ENCODE data around the gene CIAPIN1. TPM values are rescaled to one million over a fixed set of nuclear protein-coding genes. Genes with fewer than 3 reads are reported as not detected.

CIAPIN1 gene
- total RNA-seq, 3 donors from 2014 or later, result 43.2 to 63.7 (median 53.8) TPM

DNA sequence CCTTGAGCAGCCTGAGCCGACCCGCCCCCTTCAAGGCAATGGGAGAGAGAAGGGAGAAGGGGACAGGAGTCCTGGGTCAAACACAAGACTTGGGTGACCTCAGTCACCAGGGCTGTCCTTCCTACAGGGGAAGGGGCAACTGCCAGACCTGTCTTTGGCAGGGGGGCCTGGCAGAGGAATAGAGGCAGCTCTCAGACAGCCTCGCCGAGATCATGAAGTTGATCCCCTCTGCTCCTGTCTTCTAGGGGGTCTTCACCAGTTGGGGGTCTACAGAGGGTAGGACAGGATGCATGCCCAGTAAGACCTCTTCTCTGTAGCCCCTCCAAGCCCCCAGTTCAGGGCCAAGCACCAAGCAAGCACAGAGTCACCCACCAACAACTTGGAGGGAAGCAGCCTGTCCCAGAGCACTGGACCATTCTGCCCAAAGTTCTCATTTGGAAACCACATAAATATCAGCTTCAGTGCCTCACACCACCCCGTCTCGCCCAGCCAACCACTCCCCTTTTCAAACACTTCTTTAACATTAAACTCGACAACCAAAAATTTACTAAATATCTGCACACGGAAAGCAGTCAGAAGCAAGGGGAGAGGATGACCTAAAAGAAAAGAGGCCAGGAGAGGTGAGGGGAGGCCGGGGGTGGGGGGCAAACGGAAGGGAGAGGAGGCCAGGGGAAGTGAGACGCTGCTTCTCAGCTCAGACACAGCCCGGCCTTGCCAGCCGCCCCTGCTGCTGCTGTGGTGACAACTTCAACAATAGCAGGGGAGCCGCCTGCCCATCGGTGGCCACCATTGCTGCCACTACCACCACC, 31.4 kb upstream of the CIAPIN1 start:
- Histone ChIP-seq H3K4me3 (no peak overlapping the region), H3K4me1 (ENCODE audit: low read depth) (peaks cover 24% of the 10 kb centered on the region), H3K9me3 (no peaks in the 10 kb centered on the region), H3K36me3 (ENCODE audit: low read depth) (peaks cover 4% of the 10 kb centered on the region)
- TF ChIP-seq, protein P1, sequence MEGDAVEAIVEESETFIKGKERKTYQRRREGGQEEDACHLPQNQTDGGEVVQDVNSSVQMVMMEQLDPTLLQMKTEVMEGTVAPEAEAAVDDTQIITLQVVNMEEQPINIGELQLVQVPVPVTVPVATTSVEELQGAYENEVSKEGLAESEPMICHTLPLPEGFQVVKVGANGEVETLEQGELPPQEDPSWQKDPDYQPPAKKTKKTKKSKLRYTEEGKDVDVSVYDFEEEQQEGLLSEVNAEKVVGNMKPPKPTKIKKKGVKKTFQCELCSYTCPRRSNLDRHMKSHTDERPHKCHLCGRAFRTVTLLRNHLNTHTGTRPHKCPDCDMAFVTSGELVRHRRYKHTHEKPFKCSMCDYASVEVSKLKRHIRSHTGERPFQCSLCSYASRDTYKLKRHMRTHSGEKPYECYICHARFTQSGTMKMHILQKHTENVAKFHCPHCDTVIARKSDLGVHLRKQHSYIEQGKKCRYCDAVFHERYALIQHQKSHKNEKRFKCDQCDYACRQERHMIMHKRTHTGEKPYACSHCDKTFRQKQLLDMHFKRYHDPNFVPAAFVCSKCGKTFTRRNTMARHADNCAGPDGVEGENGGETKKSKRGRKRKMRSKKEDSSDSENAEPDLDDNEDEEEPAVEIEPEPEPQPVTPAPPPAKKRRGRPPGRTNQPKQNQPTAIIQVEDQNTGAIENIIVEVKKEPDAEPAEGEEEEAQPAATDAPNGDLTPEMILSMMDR (IDR thresholded peaks at IDR 0.05), result no peak
- ATAC-seq (no peak), DNase-seq (no peak)
- intact Hi-C loops (cut with DNase I, micrococcal nuclease), result no loop called here

DNA sequence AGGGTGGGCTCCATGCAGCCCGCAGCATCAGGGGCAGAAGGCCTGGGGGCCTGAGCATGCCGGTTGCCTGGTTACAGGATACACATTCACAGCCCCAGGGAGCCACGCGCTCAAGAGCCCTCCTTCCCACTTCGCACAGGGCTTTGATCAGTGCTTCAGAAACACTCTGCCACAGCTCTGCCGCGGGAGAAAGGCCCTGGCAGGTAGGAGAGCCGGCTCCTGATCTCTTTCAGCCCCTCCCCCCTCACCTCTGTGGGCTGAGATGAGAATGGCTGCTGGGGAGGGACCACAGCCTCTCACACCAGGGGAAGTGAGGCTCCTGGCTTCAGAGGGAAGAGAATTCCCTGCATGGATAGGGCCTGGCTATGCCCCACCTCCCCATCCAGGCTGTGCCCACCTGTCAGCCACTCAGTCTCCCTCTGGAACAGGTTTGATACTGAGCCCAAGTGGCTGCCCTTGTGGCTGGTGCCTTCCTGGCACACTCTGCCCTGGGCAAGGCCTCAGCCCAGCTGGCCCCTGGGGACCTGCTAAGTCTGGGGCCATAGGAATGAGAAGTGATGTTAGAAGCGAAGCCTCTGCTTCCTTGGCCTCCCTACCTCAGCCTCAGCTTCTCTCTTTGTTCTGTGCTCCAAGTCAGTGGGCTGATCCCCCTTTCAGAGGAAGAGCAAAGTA, 30.5 kb upstream of the CIAPIN1 start:
- H3K9me3 ChIP-seq, result no peaks in the 10 kb centered on the region
- intact Hi-C loops (cut with DNase I, micrococcal nuclease), result no loop called here
- no peak overlapping the region for H3K4me3 ChIP-seq
- no peak for ATAC-seq
- H3K4me1 ChIP-seq (ENCODE audit: low read depth), result peaks cover 24% of the 10 kb centered on the region
- TF ChIP-seq, protein P1 (IDR thresholded peaks at IDR 0.05), result no peak
- H3K36me3 ChIP-seq (ENCODE audit: low read depth), result peaks cover 4% of the 10 kb centered on the region
- no peak for DNase-seq

DNA sequence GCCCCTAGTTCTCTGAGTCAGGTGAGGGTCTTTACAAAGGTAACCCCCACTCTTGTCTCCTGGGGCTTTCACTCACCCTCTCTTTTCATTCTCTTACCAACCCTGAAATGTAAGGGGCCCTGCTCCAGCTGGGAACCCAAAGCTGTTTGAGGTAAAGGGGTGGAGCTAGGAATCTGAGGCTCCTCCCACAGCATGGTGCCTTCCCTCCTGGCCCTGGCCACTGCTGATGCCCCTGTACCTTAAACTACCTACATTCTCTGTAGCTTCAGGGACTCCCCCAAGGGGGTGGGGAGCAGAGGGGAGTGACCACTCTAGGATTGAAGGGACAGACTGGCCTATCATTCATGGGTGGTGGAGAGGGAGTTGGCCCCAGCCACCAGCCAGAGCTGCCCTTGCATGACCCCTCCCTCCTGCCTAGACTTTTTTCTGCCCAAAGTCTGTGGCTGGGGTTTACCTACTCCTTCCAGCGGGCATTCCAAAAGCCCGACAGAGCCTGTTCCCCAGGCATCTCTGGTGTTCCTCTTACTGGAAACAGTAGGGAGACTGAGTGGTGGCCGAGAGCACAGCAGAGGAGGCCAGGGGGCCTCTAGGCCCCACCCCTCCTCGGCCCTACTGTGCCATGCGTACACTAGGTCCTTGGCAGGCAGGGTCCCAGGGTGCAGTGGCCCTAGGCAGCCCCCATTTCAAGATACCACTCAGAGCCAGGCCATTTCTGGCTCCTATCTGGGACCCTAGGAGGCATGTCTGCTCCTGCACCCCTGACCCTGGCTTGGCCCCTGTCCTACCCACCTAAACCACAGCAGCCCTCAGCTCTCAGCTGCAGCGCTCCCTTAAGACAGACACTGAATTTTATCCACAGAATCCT, 29.6 kb upstream of the CIAPIN1 start:
- H3K4me1 ChIP-seq (ENCODE audit: low read depth), result peaks cover 24% of the 10 kb centered on the region
- DNase-seq, result peak in 1 of 3 donors; percentile 28
- TF ChIP-seq, protein P1 (IDR thresholded peaks at IDR 0.05), result no peak
- peaks cover 7% of the 10 kb centered on the region for H3K36me3 ChIP-seq (ENCODE audit: low read depth)
- no peak overlapping the region for H3K4me3 ChIP-seq
- intact Hi-C loops (cut with DNase I, micrococcal nuclease), result no loop called here
- no peaks in the 10 kb centered on the region for H3K9me3 ChIP-seq
- ATAC-seq, result no peak

DNA sequence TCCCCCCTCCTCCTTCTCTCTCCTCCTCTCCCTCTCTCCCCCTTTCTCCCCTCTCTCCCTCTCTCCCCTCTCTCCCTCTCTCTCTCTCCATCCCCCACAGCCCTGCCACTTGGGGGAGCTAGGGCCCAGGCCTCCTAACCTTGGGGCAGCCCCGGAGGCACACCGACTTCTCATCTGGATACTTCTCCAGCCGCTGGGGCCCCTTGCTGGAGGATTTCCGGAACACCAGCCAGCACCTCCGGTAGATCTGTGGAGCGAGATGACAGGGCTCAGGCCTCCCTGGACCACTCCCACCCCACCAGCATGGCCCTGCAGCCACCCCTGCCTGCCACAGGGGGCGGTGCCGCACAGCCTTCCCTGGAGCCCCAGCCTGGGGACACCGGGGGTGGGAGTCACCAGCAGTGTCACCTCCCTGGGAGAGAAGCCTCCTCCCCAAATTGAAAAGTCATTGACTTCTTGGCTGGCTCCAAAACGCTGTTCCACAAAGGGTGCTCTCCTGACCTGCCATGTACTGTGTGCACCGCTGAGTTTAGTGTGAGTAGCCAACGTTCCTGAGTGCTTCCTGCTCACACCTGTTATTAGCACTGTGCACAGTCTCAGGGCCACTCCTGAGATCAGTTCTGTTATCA, 28.6 kb upstream of the CIAPIN1 start:
- Histone ChIP-seq H3K36me3 (ENCODE audit: low read depth) (peaks cover 7% of the 10 kb centered on the region), H3K4me3 (no peak overlapping the region), H3K9me3 (no peaks in the 10 kb centered on the region), H3K4me1 (ENCODE audit: low read depth) (peaks cover 30% of the 10 kb centered on the region)
- no peak for ATAC-seq
- peak in 2 of 3 donors; percentile 51 to 67 for DNase-seq
- intact Hi-C loops (cut with DNase I, micrococcal nuclease), result no loop called here
- TF ChIP-seq, protein P1 (IDR thresholded peaks at IDR 0.05), result peak; percentile 13

Data from mucosa of descending colon (tissue), 3 donors.